Esophagus squamous epithelium (tissue), 4 donors: ENCODE measurements around the gene CLSTN2.

Experiments used
- CTCF ChIP-seq, 6 experiments: fragments of 450-650 bp in 4 of 6; fragments of 200-600 bp in 2 of 6; sonication (generic) in 2 of 6; IDR thresholded peaks; one replicate each; pipeline ENCODE4 v1.5.1; 2016 to 2019; ENCODE audit warnings: antibody characterized with exemption in 6 of 6, mild to moderate bottlenecking in 4 of 6, moderate library complexity in 4 of 6
- POLR2A ChIP-seq, 4 donors: fragments of 450-650 bp; IDR thresholded peaks; one replicate each; pipeline ENCODE4 v1.6.1; 2017; ENCODE audit warnings: antibody characterized with exemption in 4 of 4, mild to moderate bottlenecking in 4 of 4, moderate library complexity in 3 of 4

- no peak for TF ChIP-seq CTCF (IDR thresholded peaks at IDR 0.05)
- TF ChIP-seq POLR2A (IDR thresholded peaks at IDR 0.05), result no peak
Measured at GRCh38 chr3:140093742-140094141, 158.8 kb downstream of the CLSTN2 start.
